NCI-H187 (cell line): ENCODE data around the gene NT5E.
"Not testable (repeated sequence)": the region's sequence is repeated elsewhere in the genome, so short reads cannot be mapped to it uniquely, and the experiment has no call there.

Source experiments
- DNase-seq, 2 experiments: peaks; one replicate each; lab custom pipeline; 2025; lab: John Stamatoyannopoulos, UW

The NT5E gene

GRCh38 chr6:85493389-85493788, 43.5 kb downstream of the NT5E start:
- no peak for DNase-seq

DNA sequence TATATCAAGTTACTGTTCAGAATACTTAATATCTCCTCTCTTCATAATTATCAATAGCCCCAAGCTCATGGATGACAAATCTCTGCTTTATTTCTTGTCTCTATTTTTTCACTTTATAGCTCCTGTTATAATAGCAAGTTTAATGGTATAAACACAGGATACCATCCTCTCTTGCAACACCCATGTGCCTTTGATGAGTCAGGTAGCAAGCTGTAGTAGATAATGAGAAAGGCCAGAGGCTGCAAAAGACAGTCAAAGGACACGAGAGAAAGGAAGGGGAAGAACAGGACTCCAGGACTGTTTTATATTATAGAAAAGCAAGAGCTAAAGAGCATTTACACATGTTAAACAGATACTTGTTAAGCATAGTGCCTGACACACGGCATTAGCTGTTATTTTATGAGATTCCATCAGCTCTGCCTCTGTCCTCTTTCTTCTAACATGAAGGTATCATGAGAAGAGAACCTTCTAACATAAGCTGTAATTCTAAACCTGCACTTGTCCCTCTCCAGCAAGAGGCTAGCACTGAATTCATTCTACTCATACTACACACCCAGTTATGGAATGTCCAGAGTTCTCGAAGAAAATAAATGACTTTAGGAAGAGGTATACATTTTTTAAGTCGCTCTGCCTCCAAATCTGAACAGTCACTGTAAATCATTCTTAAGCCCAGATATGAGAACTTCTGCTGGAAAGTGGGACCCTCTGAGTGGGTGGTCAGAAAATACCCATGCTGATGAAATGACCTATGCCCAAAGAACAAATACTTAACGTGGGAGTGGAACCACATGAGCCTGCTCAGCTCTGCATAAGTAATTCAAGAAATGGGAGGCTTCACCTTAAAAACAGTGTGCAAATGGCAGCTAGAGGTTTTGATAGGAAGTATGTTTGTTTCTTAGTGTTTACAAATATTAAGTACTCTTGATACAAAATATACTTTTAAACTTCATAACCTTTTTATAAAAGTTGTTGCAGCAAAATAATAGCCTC, 45.0 kb downstream of the NT5E start:
- no peak for DNase-seq

GRCh38 chr6:85496009-85496579, 46.2 kb downstream of the NT5E start:
- DNase-seq = no peak

GRCh38 chr6:85496856-85497255, 47.0 kb downstream of the NT5E start:
- DNase-seq = no peak

DNA sequence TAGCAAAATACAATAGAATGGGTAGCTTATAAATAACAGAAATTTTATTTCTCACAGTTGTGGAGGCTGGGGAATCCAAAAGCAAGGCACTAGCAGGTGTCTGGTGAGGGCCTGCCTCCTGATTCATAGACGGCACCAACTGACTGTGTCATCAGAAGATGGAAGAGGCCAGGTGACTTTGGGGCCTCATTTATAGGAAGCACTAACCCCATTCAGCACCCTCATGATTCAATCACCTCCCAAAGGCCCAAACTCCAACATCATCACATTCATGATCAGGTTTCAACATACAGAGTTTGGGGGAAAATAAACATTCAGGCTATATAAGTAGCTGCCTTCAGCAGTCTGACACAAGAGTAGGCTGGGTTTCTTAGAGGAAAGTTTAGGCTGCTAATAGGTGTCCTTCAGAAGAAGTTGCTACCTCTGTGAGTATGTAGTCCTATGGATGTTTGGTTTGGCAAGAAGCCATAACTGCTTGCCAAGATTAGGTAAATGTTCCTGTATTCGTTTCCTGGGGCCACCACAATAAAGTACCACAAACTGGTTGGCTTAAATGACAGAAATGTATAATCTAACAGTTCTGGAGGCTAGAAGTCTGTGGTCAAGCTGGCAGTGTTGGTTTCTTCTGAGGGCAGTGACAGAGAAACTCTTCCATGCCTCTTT, 48.8 kb downstream of the NT5E start:
- DNase-seq = no peak

GRCh38 chr6:85506441-85507093, 56.7 kb downstream of the NT5E start:
- no peak for DNase-seq

DNA sequence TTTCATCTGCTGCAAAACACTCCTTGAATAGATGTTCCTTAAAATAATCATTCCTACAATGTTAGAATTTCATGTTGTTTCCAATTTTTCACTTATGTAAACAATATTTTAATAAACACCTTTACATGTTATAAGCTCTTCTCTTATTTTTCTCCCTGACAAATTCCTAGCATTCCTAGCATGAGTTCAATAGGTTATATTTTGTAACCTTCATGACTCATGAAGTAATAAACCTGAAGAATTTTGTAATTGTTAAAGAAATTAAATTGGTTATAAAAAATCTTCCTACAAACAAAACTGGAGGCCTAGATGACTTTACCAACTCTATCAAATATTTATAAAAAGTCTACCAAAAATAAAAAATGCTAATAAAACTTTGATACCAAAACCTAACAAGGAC, 66.3 kb downstream of the NT5E start:
- no peak for DNase-seq

GRCh38 chr6:85524281-85524680, 74.4 kb downstream of the NT5E start:
- not testable (repeated sequence) for DNase-seq

DNA sequence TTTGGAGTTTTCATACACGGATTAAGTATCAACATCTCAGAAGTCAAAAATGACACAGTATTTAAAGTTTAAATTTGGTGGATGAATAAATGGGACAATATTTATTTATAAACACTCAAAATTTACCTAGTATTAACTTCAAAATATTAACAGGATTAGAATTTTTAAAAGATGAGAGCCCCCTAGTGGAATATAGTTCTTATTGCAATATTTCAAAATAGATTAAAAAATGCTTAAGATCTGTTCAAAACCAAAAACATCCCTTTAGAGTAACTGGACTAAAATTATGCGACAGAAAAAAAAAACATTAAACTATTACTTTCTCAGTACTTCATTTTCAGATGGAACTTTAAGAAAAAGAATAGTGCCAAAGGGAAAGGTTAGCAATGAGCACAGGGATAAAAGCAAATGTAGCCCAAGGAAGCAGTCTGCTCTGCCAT, 87.2 kb downstream of the NT5E start:
- no peak for DNase-seq

- no peak for DNase-seq
Measured at GRCh38 chr6:85544776-85545175, 94.9 kb downstream of the NT5E start.
